H1 (cell line): ENCODE measurements around the gene GYPA. TPM values are rescaled to one million over a fixed set of nuclear protein-coding genes. Genes with fewer than 3 reads are reported as not detected.
"Not testable (repeated sequence)": the region's sequence is repeated elsewhere in the genome, so short reads cannot be mapped to it uniquely, and the experiment has no call there.

Experiments
- CTCF ChIA-PET: fragments of 300-600 bp; sonication (Branson Sonifier 250); formaldehyde crosslinking; loops from one replicate; lab custom pipeline; 2021; ENCODE audit not compliant: partially characterized antibody; lab: Charles Lee
- POLR2A ChIA-PET: fragments of 300-600 bp; sonication (Branson Sonifier 250); formaldehyde crosslinking; loops from one replicate; lab custom pipeline; 2021; ENCODE audit warnings: inconsistent platforms; ENCODE audit not compliant: partially characterized antibody; lab: Charles Lee
- DNase-seq, 2 experiments: peaks; one replicate each; pipeline versions ENCODE4 v3.0.0 to v3.0.0-alpha.2; 2010 to 2022; ENCODE audit warnings: low spot score in 2 of 2, low read depth in 1 of 2, mixed read lengths in 1 of 2
- FAIRE-seq: peaks from 2 replicates; lab custom pipeline; 2011; peaks lifted over from hg19 to GRCh38; lab: Jason Lieb, UNC
- H2AFZ ChIP-seq: 2 replicates; pipeline ENCODE4 v1.8.1; 2012; ENCODE audit warnings: low read length, inconsistent platforms
- H2AK5ac ChIP-seq: 2 replicates; pipeline ENCODE4 v1.6.1; 2013; ENCODE audit warnings: low read depth, low read length
- H2BK120ac ChIP-seq: replicated peaks from 2 replicates; pipeline ENCODE3; 2013; ENCODE audit warnings: low read depth, low read length, inconsistent platforms
- H2BK12ac ChIP-seq: 2 replicates; pipeline ENCODE4 v1.6.1; 2013; ENCODE audit warnings: low read depth, low read length
- H2BK15ac ChIP-seq: 2 replicates; pipeline ENCODE4 v1.6.1; 2013; ENCODE audit warnings: low read length
- H2BK20ac ChIP-seq: 2 replicates; pipeline ENCODE4 v1.6.1; 2013; ENCODE audit warnings: low read length
- H2BK5ac ChIP-seq: 2 replicates; pipeline ENCODE4 v1.6.1; 2013; ENCODE audit warnings: low read depth, low read length
- H3K14ac ChIP-seq: 2 replicates; pipeline ENCODE4 v1.6.1; 2013; ENCODE audit warnings: inconsistent platforms; ENCODE audit not compliant: insufficient read length
- H3K18ac ChIP-seq: 2 replicates; pipeline ENCODE4 v1.6.1; 2013; ENCODE audit warnings: low read length; ENCODE audit errors: extremely low read depth
- H3K23ac ChIP-seq: 2 replicates; pipeline ENCODE4 v1.6.1; 2013; ENCODE audit warnings: inconsistent platforms; ENCODE audit not compliant: insufficient read length
- H3K23me2 ChIP-seq: 2 replicates; pipeline ENCODE4 v1.6.1; 2013; ENCODE audit warnings: low read depth, low read length
- H3K27ac ChIP-seq: 2 replicates; pipeline ENCODE4 v1.6.1; 2011; ENCODE audit warnings: low read depth, low read length, inconsistent platforms
- H3K27me3 ChIP-seq, 4 experiments: replicated peaks in 1 of 4; 1 replicate in 1 of 4; 2 replicates in 3 of 4; pipeline versions ENCODE4 v1.6.1 to v1.8.1; 2011 to 2013; ENCODE audit warnings: low read length in 3 of 4, mild to moderate bottlenecking in 3 of 4, inconsistent platforms in 2 of 4, mixed read lengths in 2 of 4, moderate library complexity in 1 of 4; ENCODE audit not compliant: control insufficient read depth in 3 of 4, insufficient read depth in 3 of 4; ENCODE audit errors: extremely low read depth in 1 of 4
- H3K36me3 ChIP-seq, 4 experiments: 2 replicates each; pipeline versions ENCODE4 v1.6.1 to v1.8.1; 2011 to 2013; ENCODE audit warnings: mild to moderate bottlenecking in 4 of 4, low read length in 3 of 4, moderate library complexity in 2 of 4, control low read depth in 1 of 4, inconsistent platforms in 1 of 4; ENCODE audit not compliant: insufficient read depth in 4 of 4, control insufficient read depth in 2 of 4
- H3K4ac ChIP-seq: replicated peaks from 2 replicates; pipeline ENCODE3; 2013; ENCODE audit warnings: low read length, low read depth, mixed read lengths, inconsistent platforms; ENCODE audit not compliant: insufficient read length
- H3K4me1 ChIP-seq, 4 experiments: replicated peaks in 1 of 4; 1 replicate in 1 of 4; 2 replicates in 3 of 4; pipeline versions ENCODE4 v1.6.1 to v1.8.1; 2011 to 2013; ENCODE audit warnings: low read length in 3 of 4, inconsistent platforms in 2 of 4, mixed read lengths in 1 of 4; ENCODE audit not compliant: insufficient read depth in 4 of 4, control insufficient read depth in 3 of 4
- H3K4me2 ChIP-seq, 2 experiments: 2 replicates each; pipeline versions ENCODE4 v1.6.1 to v1.8.1; 2011 to 2013; ENCODE audit warnings: low read depth in 2 of 2, low read length in 2 of 2, control low read depth in 1 of 2, inconsistent platforms in 1 of 2, mild to moderate bottlenecking in 1 of 2; ENCODE audit not compliant: insufficient read depth in 1 of 2
- H3K4me3 ChIP-seq, 4 experiments: fragments of 200-600, 300-600 bp in 1 of 4; sonication (generic), shearing (Covaris generic), sonication (Bioruptor Twin) in 1 of 4; 2 replicates each; pipeline versions ENCODE4 v1.5.1 to v1.8.1; 2011 to 2016; ENCODE audit warnings: low read length in 4 of 4, low read depth in 3 of 4, control low read depth in 2 of 4, inconsistent platforms in 2 of 4, mild to moderate bottlenecking in 2 of 4, mixed read lengths in 1 of 4, moderate library complexity in 1 of 4; ENCODE audit not compliant: insufficient read depth in 2 of 4; ENCODE audit errors: extremely low read depth in 1 of 4
- H3K56ac ChIP-seq: replicated peaks from 2 replicates; pipeline ENCODE3; 2013; ENCODE audit warnings: low read depth, mild to moderate bottlenecking, mixed read lengths, low read length, inconsistent platforms; ENCODE audit not compliant: insufficient read length
- H3K79me1 ChIP-seq: 2 replicates; pipeline ENCODE4 v1.6.1; 2013; ENCODE audit warnings: low read depth, low read length, control low read depth
- H3K79me2 ChIP-seq, 2 experiments: 2 replicates each; pipeline versions ENCODE4 v1.6.1 to v1.8.1; 2012 to 2013; ENCODE audit warnings: low read length in 2 of 2, mild to moderate bottlenecking in 2 of 2, inconsistent platforms in 1 of 2; ENCODE audit not compliant: insufficient read depth in 2 of 2, control insufficient read depth in 1 of 2
- H3K9ac ChIP-seq, 4 experiments: replicated peaks in 1 of 4; 1 replicate in 1 of 4; 2 replicates in 3 of 4; pipeline versions ENCODE4 v1.6.1 to v1.8.1; 2011 to 2013; ENCODE audit warnings: low read depth in 3 of 4, low read length in 3 of 4, control low read depth in 2 of 4, mild to moderate bottlenecking in 2 of 4, moderate library complexity in 2 of 4, inconsistent platforms in 1 of 4; ENCODE audit errors: extremely low read depth in 1 of 4
- H3K9me3 ChIP-seq, 2 experiments: 2 replicates each; pipeline versions ENCODE4 v1.6.1 to v1.8.1; 2012 to 2013; ENCODE audit warnings: mild to moderate bottlenecking in 2 of 2, moderate library complexity in 2 of 2, control low read depth in 1 of 2, inconsistent platforms in 1 of 2, low read depth in 1 of 2, low read length in 1 of 2, mixed read lengths in 1 of 2; ENCODE audit not compliant: insufficient read depth in 2 of 2
- H4K20me1 ChIP-seq, 2 experiments: replicated peaks in 1 of 2; 2 replicates each; pipeline versions ENCODE3 to v1.8.1; 2011 to 2013; ENCODE audit warnings: inconsistent platforms in 2 of 2, low read length in 2 of 2, mild to moderate bottlenecking in 1 of 2; ENCODE audit not compliant: insufficient read depth in 2 of 2, control insufficient read depth in 1 of 2
- H4K5ac ChIP-seq: 2 replicates; pipeline ENCODE4 v1.6.1; 2013; ENCODE audit warnings: low read length, low read depth, mixed read lengths, inconsistent platforms; ENCODE audit not compliant: insufficient read length
- H4K8ac ChIP-seq: 2 replicates; pipeline ENCODE4 v1.8.0; 2013; ENCODE audit warnings: mild to moderate bottlenecking, moderate library complexity, low read length, inconsistent platforms; ENCODE audit not compliant: insufficient read depth; ENCODE audit errors: extremely low read depth
- H4K91ac ChIP-seq: replicated peaks from 2 replicates; pipeline ENCODE3; 2013; ENCODE audit warnings: low read length, mixed read lengths, inconsistent platforms; ENCODE audit not compliant: insufficient read length
- WGBS, 2 experiments: shearing (Covaris generic) in 1 of 2; methylation state at CpG; one replicate each; pipeline versions ENCODE4 v1.1.6 to v1.1.7; 2013 to 2015; ENCODE audit warnings: low lambda C conversion rate in 2 of 2, mixed read lengths in 2 of 2, inconsistent platforms in 1 of 2, low coverage in 1 of 2, missing lambda C conversion rate in 1 of 2; ENCODE audit not compliant: insufficient replicate concordance in 2 of 2, insufficient coverage in 1 of 2, insufficient read length in 1 of 2; ENCODE audit errors: extremely low coverage in 1 of 2, missing lambda C conversion rate in 1 of 2; 5-methylcytosine and 5-hydroxymethylcytosine counted together
- polyA plus RNA-seq, 7 experiments: library from polyadenylated mRNA; depleted of rRNA in 3 of 7; stranded (reverse) in 5 of 7; unstranded in 2 of 7; fragments of >200 nt in 5 of 7; fragments of 200-250 nt in 2 of 7; gene quantifications; 1 replicate in 5 of 7; 2 replicates in 1 of 7; 4 replicates in 1 of 7; pipeline versions ENCODE4 v1.2.1 to v1.2.3, GENCODE V29; 2011 to 2013; ENCODE audit warnings: missing spikeins in 2 of 7, mixed read lengths in 2 of 7
- total RNA-seq: library from RNA; stranded (reverse); fragmentation: NEBNext Ultra II Directional; extraction: Animal tissue kit (Norgen Biotek cat#: 25700); gene quantifications from 2 replicates; pipeline ENCODE4 v1.2.1, GENCODE V29; 2021

The GYPA gene
- total and polyA plus RNA-seq, 2 of the 8 experiments (the other 6 are each of a cell fraction or from before 2014, with no cell fraction given): not detected

DNA sequence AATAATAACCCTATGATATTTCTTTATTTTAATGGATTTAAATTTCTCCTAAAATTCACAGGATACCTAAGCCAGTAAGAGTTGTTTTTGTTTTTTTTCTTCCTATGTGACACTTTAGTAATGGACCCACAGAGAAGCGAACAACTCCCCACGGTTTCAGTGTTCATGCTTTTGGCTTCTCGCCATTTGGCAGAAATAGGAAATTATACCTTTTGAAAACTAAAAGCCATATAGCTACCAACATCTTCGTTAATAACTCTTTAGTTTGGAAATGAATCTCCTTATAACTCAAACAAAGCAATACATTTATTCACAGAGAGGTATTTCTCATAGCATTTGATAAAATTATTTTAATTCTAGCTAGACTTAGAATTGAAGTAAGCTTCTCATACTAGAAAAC lies 527 bp downstream of the GYPA start:
- H2BK15ac ChIP-seq, H3K9me3 ChIP-seq, H3K56ac ChIP-seq, H2BK120ac ChIP-seq, H4K91ac ChIP-seq, H2BK5ac ChIP-seq, H2BK12ac ChIP-seq, H3K4ac ChIP-seq, H4K5ac ChIP-seq, H3K14ac ChIP-seq, H4K20me1 ChIP-seq, CTCF ChIA-PET, H2BK20ac ChIP-seq, FAIRE-seq, H3K4me1 ChIP-seq, H4K8ac ChIP-seq, H3K27me3 ChIP-seq, H3K9ac ChIP-seq, H3K36me3 ChIP-seq, H2AK5ac ChIP-seq, H3K27ac ChIP-seq, H3K18ac ChIP-seq, H2AFZ ChIP-seq, DNase-seq, H3K79me2 ChIP-seq, H3K79me1 ChIP-seq, H3K4me3 ChIP-seq, H3K4me2 ChIP-seq, H3K23ac ChIP-seq, H3K23me2 ChIP-seq, POLR2A ChIA-PET: not testable (repeated sequence)
- WGBS, 2 experiments: 97% methylated on average over 4 of the region's 4 CpGs; no CpG with 5 or more reads in 1 of the 2 experiments

DNA sequence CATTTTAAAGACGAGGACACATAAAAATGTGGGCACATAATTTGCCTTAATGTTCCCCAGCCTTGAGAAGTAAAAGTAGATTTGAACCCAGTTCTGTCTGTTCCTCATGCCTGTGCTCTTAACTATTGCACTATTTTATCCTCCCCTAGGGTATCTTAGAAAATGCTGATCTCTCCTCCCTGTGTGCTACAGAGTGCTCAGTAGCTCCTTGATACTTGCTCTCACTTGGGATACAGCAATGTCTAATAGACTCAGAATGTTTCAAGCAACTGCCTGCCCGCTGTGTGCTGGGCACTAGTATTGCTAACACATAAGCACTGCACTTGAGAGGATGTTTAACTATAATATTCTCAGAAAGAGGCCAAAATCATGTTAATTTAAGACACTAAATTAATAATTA lies 971 bp downstream of the GYPA start:
- POLR2A ChIA-PET, H3K27me3 ChIP-seq, H2BK120ac ChIP-seq, H3K36me3 ChIP-seq, H4K8ac ChIP-seq, H3K23ac ChIP-seq, DNase-seq, H2BK5ac ChIP-seq, H2AK5ac ChIP-seq, FAIRE-seq, H3K4me2 ChIP-seq, H3K9ac ChIP-seq, H2BK20ac ChIP-seq, H4K20me1 ChIP-seq, H3K79me2 ChIP-seq, H3K18ac ChIP-seq, CTCF ChIA-PET, H3K27ac ChIP-seq, H4K91ac ChIP-seq, H3K4ac ChIP-seq, H2AFZ ChIP-seq, H3K9me3 ChIP-seq, H3K4me1 ChIP-seq, H3K14ac ChIP-seq, H4K5ac ChIP-seq, H2BK12ac ChIP-seq, H2BK15ac ChIP-seq, H3K79me1 ChIP-seq, H3K56ac ChIP-seq, H3K4me3 ChIP-seq, H3K23me2 ChIP-seq: not testable (repeated sequence)
- WGBS, 2 experiments: 96% methylated on average over 2 of the region's 2 CpGs; no CpG with 5 or more reads in 1 of the 2 experiments
